Neural crest cell (in vitro differentiated cells): ENCODE data around the gene WDR33. TPM values are rescaled to one million over a fixed set of nuclear protein-coding genes. Genes with fewer than 3 reads are reported as not detected.

ENCODE experiments used
- DNase-seq: peaks from one replicate; pipeline ENCODE4 v3.0.0; 2021; ENCODE audit warnings: low read depth, mixed read lengths, low spot score
- H3K27ac Mint-ChIP-seq: one replicate; pipeline ENCODE4 v1.8.0; 2021; ENCODE audit warnings: mild to moderate bottlenecking, mixed read lengths; ENCODE audit not compliant: unreplicated experiment
- H3K27me3 Mint-ChIP-seq: 2 replicates; pipeline ENCODE4 v1.8.0; 2021; ENCODE audit warnings: low read depth, mild to moderate bottlenecking, mixed read lengths
- H3K36me3 Mint-ChIP-seq: 2 replicates; pipeline ENCODE4 v1.8.0; 2021; ENCODE audit warnings: low read depth, mild to moderate bottlenecking, mixed read lengths
- H3K4me1 Mint-ChIP-seq: 2 replicates; pipeline ENCODE4 v1.8.0; 2021; ENCODE audit warnings: mixed read lengths
- H3K4me3 Mint-ChIP-seq: one replicate; pipeline ENCODE4 v1.8.0; 2021; ENCODE audit warnings: mild to moderate bottlenecking, mixed read lengths
- H3K9me3 Mint-ChIP-seq: 2 replicates; pipeline ENCODE4 v1.8.0; 2021; ENCODE audit warnings: mixed read lengths
- CTCF ChIP-seq: fragments of 200-600 bp; sonication (generic); conservative IDR thresholded peaks from 2 replicates; pipeline ENCODE4 v1.5.0; 2021; ENCODE audit warnings: antibody characterized with exemption, mild to moderate bottlenecking
- total RNA-seq: library from RNA; stranded (reverse); gene quantifications from 2 replicates; pipeline ENCODE4 v1.2.1, GENCODE V29; 2021

Gene WDR33
- total RNA-seq, 1 donor from 2014 or later = 72.4 TPM

GRCh38 chr2:127733816-127734537, 77.0 kb downstream of the WDR33 start:
- H3K36me3 Mint-ChIP-seq = no peaks in the 10 kb centered on the region
- DNase-seq = no peak
- H3K9me3 Mint-ChIP-seq = no peaks in the 10 kb centered on the region
- no peaks in the 10 kb centered on the region for H3K4me1 Mint-ChIP-seq
- TF ChIP-seq CTCF = no peak
- no peaks in the 10 kb centered on the region for H3K27me3 Mint-ChIP-seq
- H3K4me3 Mint-ChIP-seq = no peak overlapping the region
- no peak overlapping the region for H3K27ac Mint-ChIP-seq

GRCh38 chr2:127733113-127733815, 77.7 kb downstream of the WDR33 start:
- no peak for DNase-seq
- Mint-ChIP-seq H3K27me3 (no peaks in the 10 kb centered on the region), H3K9me3 (no peaks in the 10 kb centered on the region), H3K4me1 (no peaks in the 10 kb centered on the region), H3K4me3 (no peak overlapping the region), H3K27ac (no peak overlapping the region), H3K36me3 (no peaks in the 10 kb centered on the region)
- no peak for TF ChIP-seq CTCF

GRCh38 chr2:127726158-127726880, 84.7 kb downstream of the WDR33 start:
- Mint-ChIP-seq H3K36me3 (peaks cover 17% of the 10 kb centered on the region), H3K27ac (peak overlapping the region; percentile 79), H3K4me1 (peaks cover 4% of the 10 kb centered on the region), H3K27me3 (no peaks in the 10 kb centered on the region), H3K9me3 (no peaks in the 10 kb centered on the region), H3K4me3 (no peak overlapping the region)
- no peak for DNase-seq
- no peak for TF ChIP-seq CTCF

- no peaks in the 10 kb centered on the region for H3K27me3 Mint-ChIP-seq
- peaks cover 23% of the 10 kb centered on the region for H3K36me3 Mint-ChIP-seq
- no peak overlapping the region for H3K4me3 Mint-ChIP-seq
- H3K9me3 Mint-ChIP-seq = no peaks in the 10 kb centered on the region
- no peak for DNase-seq
- TF ChIP-seq CTCF = no peak
- no peak overlapping the region for H3K27ac Mint-ChIP-seq
- peaks cover 4% of the 10 kb centered on the region for H3K4me1 Mint-ChIP-seq
Measured at GRCh38 chr2:127722807-127723206, 88.2 kb downstream of the WDR33 start.

GRCh38 chr2:127721978-127722355, 89.0 kb downstream of the WDR33 start:
- Mint-ChIP-seq H3K27ac (no peak overlapping the region), H3K36me3 (peaks cover 23% of the 10 kb centered on the region), H3K27me3 (no peaks in the 10 kb centered on the region), H3K4me3 (no peak overlapping the region), H3K4me1 (peaks cover 4% of the 10 kb centered on the region), H3K9me3 (no peaks in the 10 kb centered on the region)
- no peak for TF ChIP-seq CTCF
- no peak for DNase-seq
